ENCODE measurements around the gene MS4A10.

MS4A10 gene

GRCh38 chr11:60764879-60765278, 20.3 kb upstream of the MS4A10 start:
- Histone ChIP-seq H3K4me3 (no peak overlapping the region), H3K27ac (no peak overlapping the region)

DNA sequence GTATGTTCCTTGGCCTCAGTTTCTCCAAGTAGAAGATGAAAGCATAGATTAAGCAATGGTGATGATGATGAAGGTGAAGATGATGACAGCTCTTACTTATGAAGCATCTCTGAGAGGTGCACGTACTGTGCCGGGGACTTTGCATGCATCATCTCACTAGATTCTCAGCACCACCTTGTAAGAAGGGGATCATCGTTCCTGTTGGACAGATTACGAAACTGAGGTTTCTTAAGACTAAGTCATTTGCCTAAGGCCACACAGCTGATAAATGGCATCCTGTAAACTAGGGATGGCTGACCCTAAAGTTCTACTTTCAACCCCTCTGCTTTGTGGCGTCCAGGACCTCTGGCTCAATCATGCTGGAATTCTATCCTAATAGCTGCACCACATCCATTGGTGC, 19.8 kb upstream of the MS4A10 start:
- Histone ChIP-seq H3K4me3 (no peak overlapping the region), H3K27ac (no peak overlapping the region)

DNA sequence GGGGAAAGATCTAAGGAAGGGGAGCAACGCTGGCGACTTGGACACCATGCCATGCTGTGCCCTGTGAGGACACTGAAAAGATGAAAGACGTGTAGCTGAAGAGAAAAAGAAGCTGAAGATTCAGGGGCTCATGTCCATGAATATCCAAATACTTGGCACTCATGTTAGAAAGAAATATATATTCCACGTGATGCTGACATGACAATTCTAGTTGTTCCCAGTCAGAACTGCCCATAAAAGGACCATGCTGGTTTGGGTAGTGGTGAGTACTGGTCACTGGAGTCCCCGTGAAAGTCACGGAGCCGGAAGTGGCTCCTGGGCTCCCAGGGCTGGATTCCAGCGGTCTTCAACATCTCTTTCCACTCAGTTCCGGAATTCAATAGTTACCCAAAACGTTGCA, 18.6 kb upstream of the MS4A10 start:
- H3K4me3 ChIP-seq = no peak overlapping the region
- no peak overlapping the region for H3K27ac ChIP-seq

GRCh38 chr11:60767388-60767811, 17.7 kb upstream of the MS4A10 start:
- no peak overlapping the region for H3K27ac ChIP-seq
- H3K4me3 ChIP-seq = no peak overlapping the region

GRCh38 chr11:60768202-60768601, 16.9 kb upstream of the MS4A10 start:
- no peak overlapping the region for H3K27ac ChIP-seq

GRCh38 chr11:60769273-60769672, 15.9 kb upstream of the MS4A10 start:
- Histone ChIP-seq H3K27ac (no peak overlapping the region), H3K4me3 (no peak overlapping the region)

More at GRCh38 chr11:60768202-60768601, 16.9 kb upstream of the MS4A10 start:
- no peak overlapping the region for H3K4me3 ChIP-seq

- no peak overlapping the region for H3K27ac ChIP-seq
- no peak overlapping the region for H3K4me3 ChIP-seq
These were observed 15.3 kb upstream of the MS4A10 start for GRCh38 chr11:60769811-60770210.

GRCh38 chr11:60771146-60771545, 14.0 kb upstream of the MS4A10 start:
- Histone ChIP-seq H3K4me3 (no peak overlapping the region), H3K27ac (no peak overlapping the region)

DNA sequence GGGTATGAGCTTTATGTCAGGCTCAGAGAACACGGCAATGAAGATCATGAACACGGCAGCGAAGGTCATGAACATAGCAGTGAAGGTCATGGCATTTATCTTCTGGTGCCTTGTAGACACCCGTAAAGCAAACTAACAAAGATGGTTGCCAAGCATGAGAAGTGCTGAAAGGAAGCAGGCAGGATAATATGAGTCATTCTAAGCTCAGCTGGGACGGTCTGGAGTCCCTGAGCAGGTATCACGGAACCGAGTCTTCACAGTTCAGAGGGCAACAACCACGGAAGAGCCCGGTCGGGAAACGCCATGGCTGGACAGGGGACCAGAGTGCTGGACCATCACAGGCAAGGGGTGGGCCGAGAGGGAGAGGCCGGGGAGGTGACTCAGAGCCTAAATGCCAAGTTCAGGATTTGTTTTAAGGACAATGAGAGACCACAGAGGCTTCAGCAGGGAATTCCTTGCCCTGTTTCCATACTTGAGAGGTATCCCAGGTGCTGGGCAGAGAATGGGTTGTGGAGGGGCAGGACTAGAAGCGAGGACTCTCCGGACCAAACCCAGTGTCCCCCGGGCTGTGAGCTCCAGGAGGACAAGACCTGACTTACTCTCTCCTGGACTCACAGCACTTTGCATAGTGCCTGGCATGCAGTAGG, 13.1 kb upstream of the MS4A10 start:
- Histone ChIP-seq H3K27ac (no peak overlapping the region), H3K4me3 (no peak overlapping the region)

DNA sequence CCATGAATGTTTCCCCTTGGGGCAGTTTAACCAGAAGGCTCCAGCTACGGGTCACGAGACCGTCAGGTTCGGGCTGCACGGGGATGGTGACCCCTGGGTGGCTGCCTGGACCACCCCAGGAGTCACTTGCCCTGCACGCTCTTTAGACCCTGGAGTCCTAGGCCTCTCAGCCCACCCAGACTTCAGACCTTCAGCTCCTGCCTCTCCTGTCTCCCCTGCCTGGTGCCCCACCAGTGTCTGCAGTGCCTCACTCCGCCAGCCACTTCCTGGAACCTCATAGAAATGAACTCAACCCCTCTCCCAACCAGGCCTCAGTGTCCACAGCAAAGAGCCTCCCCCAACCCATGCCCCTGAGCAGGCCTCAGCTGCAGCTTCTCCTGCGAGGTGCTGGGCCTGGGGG, 12.5 kb upstream of the MS4A10 start:
- Histone ChIP-seq H3K27ac (no peak overlapping the region), H3K4me3 (no peak overlapping the region)

DNA sequence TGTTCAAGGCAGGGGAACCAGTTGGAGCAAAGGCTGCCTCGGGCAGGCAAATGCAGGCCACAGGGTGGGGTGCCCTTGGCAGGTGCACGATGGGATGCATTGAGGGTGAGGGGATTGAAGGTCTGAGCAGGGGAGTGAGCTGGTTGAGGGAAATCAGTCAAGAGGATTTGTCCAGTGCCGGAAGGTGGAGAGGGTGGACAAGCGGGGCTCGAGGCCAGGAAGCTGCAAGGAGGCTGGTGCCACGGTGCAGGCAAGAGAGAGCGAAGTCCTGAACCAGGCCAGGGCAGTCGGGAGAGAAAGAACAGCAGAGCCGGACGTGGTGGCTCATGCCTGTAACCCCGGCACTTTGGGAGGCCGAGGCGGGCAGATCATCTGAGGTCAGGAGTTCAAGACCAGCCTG, 10.4 kb upstream of the MS4A10 start:
- Histone ChIP-seq H3K4me3 (no peak overlapping the region), H3K27ac (no peak overlapping the region)

GRCh38 chr11:60775420-60775961, 9.6 kb upstream of the MS4A10 start:
- Histone ChIP-seq H3K4me3 (no peak overlapping the region), H3K27ac (no peak overlapping the region)

DNA sequence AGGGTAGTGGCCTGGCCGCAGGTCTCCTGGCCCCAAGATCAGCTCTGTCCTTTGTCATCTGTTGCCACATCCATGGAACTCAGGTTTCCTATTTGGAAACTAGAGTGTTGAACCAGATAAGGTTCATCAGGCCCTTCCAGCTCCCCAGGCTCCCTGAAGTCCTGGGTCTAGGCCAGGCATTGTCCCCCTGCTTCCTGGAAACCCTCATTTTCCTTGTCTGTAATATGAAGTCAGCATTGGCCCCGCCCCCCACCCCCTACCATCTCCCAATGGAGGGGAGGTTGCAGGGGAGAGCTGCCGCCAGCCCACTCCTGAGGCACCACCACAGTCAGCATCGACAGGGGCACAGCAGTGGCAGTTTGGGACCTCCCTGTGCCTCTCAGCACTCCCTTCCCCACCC, 9.0 kb upstream of the MS4A10 start:
- no peak overlapping the region for H3K4me3 ChIP-seq
- H3K27ac ChIP-seq = no peak overlapping the region

GRCh38 chr11:60777106-60777505, 8.0 kb upstream of the MS4A10 start:
- H3K27ac ChIP-seq = no peak overlapping the region
- no peak overlapping the region for H3K4me3 ChIP-seq

GRCh38 chr11:60777572-60777971, 7.6 kb upstream of the MS4A10 start:
- Histone ChIP-seq H3K27ac (no peak overlapping the region), H3K4me3 (no peak overlapping the region)

- H3K27ac ChIP-seq = no peak overlapping the region
These were observed 5.1 kb upstream of the MS4A10 start for GRCh38 chr11:60780065-60780464.

GRCh38 chr11:60780774-60781173, 4.4 kb upstream of the MS4A10 start:
- no peak overlapping the region for H3K27ac ChIP-seq
- no peak overlapping the region for H3K4me3 ChIP-seq

More at GRCh38 chr11:60780065-60780464, 5.1 kb upstream of the MS4A10 start:
- no peak overlapping the region for H3K4me3 ChIP-seq

DNA sequence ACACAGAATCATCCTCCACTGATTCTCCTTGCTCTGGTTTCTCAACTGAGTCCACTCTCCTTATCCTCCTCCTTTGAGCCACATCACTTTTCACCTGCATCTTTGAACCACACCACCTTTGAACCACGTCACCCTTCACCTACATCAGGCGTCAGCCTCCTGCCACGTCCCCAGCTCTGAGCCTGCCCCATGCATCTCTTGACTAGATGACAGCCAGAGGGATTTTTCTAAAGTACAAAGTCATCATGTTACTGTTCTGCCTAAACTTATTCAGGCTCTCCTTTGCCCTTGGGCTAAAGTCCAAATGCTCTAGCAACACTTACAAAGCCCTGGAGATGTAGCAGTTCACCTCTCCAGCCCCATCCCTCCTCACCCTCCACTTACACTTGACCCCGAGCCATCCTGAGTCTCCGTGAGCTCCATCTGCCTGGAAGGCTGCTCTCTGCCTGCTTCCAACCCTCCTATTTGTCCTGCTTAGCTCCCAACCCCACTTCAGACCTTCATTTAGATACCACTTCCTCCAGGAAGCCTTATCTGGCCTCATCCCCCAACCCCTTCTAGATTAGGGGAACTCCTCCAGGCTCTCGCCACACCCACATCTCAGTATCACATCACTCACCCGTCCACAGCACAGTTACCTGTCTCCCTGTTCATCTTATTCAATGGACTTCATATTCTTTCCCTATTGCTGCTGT, 3.7 kb upstream of the MS4A10 start:
- no peak overlapping the region for H3K4me3 ChIP-seq
- no peak overlapping the region for H3K27ac ChIP-seq

DNA sequence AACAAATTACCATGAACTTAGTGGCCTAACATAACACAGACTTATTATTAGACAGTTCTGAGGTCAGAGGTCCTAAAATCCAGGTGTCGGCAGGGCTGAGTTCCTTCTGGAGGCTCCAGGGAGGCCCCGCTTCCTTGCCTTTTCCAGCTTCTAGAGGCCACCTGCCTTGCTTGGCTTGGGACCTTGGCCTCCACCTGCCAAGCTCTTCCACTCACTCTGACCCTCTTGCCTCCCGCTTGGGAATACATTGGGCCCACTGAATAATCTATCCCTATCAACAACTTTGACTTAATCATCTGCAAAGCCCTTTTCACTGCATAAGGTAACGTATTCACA, 3.2 kb upstream of the MS4A10 start:
- H3K4me3 ChIP-seq = no peak overlapping the region
- no peak overlapping the region for H3K27ac ChIP-seq

DNA sequence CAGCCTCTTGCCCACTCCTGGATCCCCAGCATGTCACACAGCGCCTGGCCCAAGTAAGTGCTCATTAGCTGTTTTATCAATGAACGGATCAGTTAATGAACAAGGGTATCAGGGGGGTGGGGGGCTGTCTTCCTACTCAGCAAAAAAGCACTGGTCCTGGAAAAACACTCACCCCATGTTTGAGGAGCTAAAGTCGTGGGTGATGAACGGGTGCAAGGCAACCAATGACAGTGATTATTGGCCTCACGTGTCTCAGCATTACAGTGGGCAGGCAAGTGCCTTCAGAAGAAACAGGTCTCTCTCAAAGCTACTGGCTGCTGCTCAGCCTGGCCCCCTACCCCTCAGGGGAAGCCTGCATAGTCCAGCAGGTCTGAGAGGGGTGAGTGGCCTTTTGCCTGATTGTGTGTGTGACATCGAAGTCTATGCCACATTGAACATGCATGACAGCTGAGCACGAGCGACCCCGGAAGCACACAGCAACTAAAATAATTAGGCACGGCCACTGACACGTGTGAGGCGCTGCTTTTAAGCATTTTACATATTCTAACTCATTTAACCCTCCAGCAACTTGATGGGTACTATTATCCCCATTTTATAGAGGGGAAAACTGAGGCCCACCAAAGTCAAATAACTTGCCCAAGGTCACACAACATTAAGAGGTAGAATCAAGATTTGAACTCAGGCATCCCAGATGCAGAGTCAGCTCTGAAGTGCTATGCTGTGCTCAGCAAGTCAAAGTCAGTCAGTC, 2.6 kb upstream of the MS4A10 start:
- Histone ChIP-seq H3K27ac (no peak overlapping the region), H3K4me3 (no peak overlapping the region)

DNA sequence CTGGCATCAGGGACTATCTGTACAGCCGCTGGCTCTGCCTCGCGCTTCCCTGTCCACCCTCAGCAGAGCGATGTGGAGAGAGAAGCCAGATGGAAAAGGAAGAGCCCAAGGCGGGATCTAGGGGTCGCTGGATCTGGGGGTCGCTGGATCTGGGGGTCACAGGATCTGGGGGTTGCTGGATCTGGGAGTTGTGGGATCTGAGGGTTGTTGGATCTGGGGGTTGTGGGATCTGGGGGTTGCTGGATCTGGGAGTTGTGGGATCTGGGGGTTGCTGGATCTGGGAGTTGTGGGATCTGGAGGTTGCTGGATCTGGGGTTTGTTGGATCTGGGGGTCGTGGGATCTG, 2.0 kb upstream of the MS4A10 start:
- Histone ChIP-seq H3K4me3 (no peak overlapping the region), H3K27ac (no peak overlapping the region)
